ENCODE data around the gene PANX2.

The PANX2 gene

GRCh38 chr22:50173311-50173982 lies 2.9 kb downstream of the PANX2 start:
- peak; percentile 60 to 76 for DNase-seq

- no peak for DNase-seq
Observed at GRCh38 chr22:50173983-50174355, 3.4 kb downstream of the PANX2 start.

GRCh38 chr22:50174382-50175190 lies 4.1 kb downstream of the PANX2 start:
- DNase-seq: no peak

GRCh38 chr22:50175191-50175461 lies 4.6 kb downstream of the PANX2 start:
- DNase-seq: no peak

GRCh38 chr22:50175921-50176849 lies 5.7 kb downstream of the PANX2 start:
- no peak for DNase-seq

- no peak for DNase-seq
Observed at GRCh38 chr22:50176850-50177536, 6.5 kb downstream of the PANX2 start.

GRCh38 chr22:50177537-50178470 lies 7.3 kb downstream of the PANX2 start:
- DNase-seq: no peak

GRCh38 chr22:50178471-50178864 lies 7.9 kb downstream of the PANX2 start:
- DNase-seq: no peak

GRCh38 chr22:50178871-50179869 lies 8.6 kb downstream of the PANX2 start:
- DNase-seq: no peak

GRCh38 chr22:50179937-50180726 lies 9.6 kb downstream of the PANX2 start:
- DNase-seq: no peak

GRCh38 chr22:50180727-50181521 lies 10.4 kb downstream of the PANX2 start:
- no peak for DNase-seq

GRCh38 chr22:50182176-50183081 lies 11.9 kb downstream of the PANX2 start:
- no peak for DNase-seq

- DNase-seq: no peak
Observed at GRCh38 chr22:50183141-50183971, 12.8 kb downstream of the PANX2 start.

GRCh38 chr22:50184004-50184901 lies 13.7 kb downstream of the PANX2 start:
- DNase-seq: peak; percentile 58 to 74

- no peak for DNase-seq
Observed at GRCh38 chr22:50184902-50185374, 14.4 kb downstream of the PANX2 start.
